PC-9 (cell line): Measurements from ENCODE around the gene USP44.

Experiments used
- EZH2 ChIP-seq: fragments of 200-600 bp; sonication (generic); IDR thresholded peaks from 2 replicates; pipeline ENCODE4 v1.8.0; 2017; ENCODE audit warnings: antibody characterized with exemption, low read depth
- TF ChIP-seq, protein P1 (sequence below): fragments of 200-600 bp; sonication (generic); conservative IDR thresholded peaks from 2 replicates; pipeline ENCODE4 v1.6.1; 2017; ENCODE audit warnings: mixed run types, antibody characterized with exemption, mild to moderate bottlenecking, moderate library complexity

DNA sequence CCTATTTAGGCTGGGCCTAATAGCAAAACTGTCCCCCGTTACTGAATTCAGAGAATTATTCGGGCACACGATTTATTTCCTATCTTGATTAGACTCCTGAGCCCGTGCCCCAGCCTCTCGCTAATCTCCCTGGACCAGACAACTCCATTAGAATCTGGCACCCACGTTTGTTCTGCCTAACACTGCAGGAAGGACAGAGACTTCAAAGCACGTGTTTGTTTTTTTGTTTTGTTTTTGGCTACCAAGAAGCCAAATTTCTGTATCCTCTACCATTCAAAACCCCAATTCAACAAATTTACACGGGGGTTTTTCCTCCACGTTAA lies 4.8 kb downstream of the USP44 start:
- TF ChIP-seq, protein P1, sequence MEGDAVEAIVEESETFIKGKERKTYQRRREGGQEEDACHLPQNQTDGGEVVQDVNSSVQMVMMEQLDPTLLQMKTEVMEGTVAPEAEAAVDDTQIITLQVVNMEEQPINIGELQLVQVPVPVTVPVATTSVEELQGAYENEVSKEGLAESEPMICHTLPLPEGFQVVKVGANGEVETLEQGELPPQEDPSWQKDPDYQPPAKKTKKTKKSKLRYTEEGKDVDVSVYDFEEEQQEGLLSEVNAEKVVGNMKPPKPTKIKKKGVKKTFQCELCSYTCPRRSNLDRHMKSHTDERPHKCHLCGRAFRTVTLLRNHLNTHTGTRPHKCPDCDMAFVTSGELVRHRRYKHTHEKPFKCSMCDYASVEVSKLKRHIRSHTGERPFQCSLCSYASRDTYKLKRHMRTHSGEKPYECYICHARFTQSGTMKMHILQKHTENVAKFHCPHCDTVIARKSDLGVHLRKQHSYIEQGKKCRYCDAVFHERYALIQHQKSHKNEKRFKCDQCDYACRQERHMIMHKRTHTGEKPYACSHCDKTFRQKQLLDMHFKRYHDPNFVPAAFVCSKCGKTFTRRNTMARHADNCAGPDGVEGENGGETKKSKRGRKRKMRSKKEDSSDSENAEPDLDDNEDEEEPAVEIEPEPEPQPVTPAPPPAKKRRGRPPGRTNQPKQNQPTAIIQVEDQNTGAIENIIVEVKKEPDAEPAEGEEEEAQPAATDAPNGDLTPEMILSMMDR: no peak
- TF ChIP-seq EZH2: no peak
